Activated CD4-positive, alpha-beta T cell treated with anti-CD3 and anti-CD28 coated beads, Interleukin-2, amount 50 U/mL, for 4 hours (primary cell): ENCODE results near the gene SLC7A9.
"Not testable (repeated sequence)": the region's sequence is repeated elsewhere in the genome, so short reads cannot be mapped to it uniquely, and the experiment has no call there.

Source experiments
- DNase-seq, 2 experiments: peaks; one replicate each; pipeline ENCODE4 v3.0.0-alpha.2; 2020

SLC7A9 gene

GRCh38 chr19:32880622-32881021 lies 11.1 kb upstream of the SLC7A9 start:
- no peak for DNase-seq

- no peak for DNase-seq
These were observed 10.2 kb upstream of the SLC7A9 start for GRCh38 chr19:32879741-32880140.

DNA sequence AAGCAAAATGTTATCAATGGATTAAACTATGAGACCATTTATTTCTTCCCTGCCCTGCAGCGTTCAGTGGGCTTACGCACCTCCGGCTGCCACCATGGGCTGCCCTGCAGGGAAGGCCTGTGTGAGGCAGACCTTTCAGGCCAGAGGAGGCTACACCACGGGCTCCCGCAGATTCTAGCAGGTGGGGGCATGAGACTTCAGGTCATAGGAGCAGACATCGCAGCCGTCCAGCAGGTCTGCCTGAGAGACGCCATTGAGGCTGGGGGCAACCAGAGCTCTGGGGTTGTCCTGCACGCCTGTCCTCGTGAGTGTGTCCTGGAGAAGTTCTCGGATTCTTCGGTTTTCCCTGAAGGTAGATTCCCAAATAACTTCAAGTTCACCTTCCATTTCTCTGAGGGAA lies 9.4 kb upstream of the SLC7A9 start:
- DNase-seq, result no peak

- no peak for DNase-seq
These were observed 8.6 kb upstream of the SLC7A9 start for GRCh38 chr19:32877977-32878745.

DNA sequence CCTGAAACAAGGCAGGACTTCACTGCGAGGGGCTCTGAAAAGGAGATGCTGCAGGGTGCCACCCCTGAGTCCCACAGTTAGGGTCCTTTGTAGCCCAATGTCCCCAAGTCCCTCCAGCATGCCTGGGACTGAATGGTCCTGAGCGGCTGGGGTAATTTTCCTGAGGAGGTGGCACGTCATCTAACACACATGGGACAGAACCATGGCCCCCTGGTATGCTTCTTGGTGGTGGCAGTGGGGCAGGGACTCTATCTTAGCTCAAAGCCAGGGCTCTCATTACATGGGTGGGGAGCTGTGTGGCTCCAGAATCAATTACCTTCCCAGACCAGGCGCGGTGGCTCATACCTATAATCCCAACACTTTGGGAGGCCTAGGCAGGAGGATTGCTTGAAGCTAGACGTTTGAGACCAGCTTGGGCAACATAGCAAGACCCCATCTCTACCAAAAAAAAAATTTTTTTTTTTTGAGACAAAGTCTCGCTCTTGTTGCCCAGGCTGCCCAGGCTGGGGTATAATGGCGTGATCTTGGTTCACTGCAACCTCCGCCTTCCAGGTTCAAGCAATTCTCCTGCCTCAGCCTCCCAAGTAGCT lies 7.9 kb upstream of the SLC7A9 start:
- DNase-seq, result no peak

DNA sequence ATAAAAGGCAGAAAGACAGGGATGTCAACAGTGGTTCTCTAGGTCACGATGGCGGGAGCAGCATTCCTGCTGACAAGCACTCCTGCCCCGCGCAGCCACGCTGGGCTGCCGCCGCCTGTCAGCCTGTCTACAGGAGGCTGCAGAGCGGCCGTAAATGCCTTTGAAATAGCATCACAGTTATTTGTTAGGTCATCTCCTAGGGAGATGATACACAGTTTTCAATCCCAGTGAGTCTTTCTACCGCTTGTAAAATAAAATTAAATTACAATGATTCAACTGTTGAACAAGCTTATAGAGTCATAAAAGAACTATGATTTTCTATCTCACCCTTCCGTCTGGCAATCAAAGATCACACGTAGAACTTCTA lies 7.3 kb upstream of the SLC7A9 start:
- no peak for DNase-seq

- no peak for DNase-seq
These were observed 6.8 kb upstream of the SLC7A9 start for GRCh38 chr19:32876236-32876918.

GRCh38 chr19:32875428-32875827 lies 5.9 kb upstream of the SLC7A9 start:
- DNase-seq, result no peak

DNA sequence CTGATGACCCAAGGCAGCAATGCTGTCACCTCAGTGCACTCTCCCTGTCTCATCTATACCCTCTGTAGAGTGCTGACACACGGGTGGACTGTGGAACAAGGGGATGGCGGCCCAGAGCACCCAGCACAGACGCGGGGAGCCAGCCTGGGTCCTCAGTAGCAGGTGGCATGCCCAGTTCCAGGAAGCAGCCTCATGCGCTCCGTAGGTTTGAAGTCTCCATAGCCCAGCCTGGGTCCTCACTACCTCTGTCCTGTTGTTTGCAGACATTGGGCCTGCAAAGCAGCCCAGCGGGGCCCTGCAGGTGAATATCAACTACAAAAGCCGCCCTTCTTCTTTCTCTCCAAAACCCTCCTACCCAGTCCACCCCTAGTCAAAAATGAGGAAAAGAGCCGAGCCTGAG lies 5.0 kb upstream of the SLC7A9 start:
- no peak for DNase-seq

GRCh38 chr19:32873247-32873959 lies 3.8 kb upstream of the SLC7A9 start:
- DNase-seq, result no peak

GRCh38 chr19:32872391-32872790 lies 2.8 kb upstream of the SLC7A9 start:
- DNase-seq, result no peak

DNA sequence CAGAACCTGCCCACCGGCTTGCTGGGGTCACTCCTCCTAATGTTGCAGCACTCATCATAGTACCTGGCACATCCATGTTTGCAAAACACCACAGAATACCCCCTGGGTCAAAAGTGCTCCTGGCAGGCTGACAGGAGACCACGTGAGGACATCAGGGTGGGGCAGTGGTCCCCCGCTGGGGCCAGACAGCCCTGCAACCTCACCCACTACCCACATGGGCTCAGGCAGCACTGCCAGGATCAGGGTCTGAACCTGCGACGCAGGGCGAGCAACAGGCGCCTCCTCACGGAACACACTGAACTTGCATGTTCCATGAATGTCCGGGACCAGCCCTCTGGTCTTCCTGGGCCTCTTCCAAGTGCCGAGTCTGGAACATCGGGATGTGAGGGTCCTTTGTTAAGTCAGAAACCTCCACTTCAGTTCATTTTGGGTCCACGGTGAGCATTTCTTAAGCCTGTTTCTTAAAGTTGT lies 1.4 kb upstream of the SLC7A9 start:
- no peak for DNase-seq

GRCh38 chr19:32869966-32870573 lies 503 bp upstream of the SLC7A9 start:
- no peak for DNase-seq

DNA sequence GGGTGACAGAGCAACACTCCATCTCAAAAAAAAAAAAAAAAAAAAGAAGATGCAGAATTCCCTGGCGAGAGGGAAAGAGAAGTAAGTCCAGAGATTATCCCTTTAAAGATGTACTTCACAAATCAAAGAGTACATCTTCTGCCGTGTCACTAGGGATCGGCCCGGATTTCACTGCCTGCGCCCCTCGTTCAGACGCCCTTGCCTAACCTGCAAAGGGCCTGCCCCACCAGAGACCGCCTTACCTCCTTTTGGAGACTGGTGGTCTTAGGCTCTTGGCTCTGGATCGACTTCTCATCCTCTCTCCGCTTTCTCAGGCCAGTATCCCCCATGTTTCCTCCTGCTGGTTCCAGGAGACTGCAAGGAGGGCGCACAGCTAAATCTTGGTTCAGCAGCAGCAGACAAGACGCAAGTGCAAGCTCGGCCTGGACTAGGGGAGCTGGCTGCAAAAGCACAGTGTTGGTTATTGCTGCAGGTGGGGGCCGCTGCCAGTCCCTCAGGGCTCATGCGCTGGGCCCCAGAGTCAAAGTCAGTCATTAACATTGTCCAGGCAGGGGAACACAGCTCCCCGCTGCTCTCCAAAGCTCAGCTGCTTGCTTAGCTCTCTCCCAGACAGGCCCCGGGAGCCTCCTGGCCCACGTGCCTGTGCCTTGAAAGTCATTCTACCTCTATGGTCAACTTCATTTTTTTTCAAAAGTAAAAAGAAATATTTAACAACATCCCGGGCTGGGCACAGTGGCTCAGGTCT lies 1.2 kb downstream of the SLC7A9 start:
- no peak for DNase-seq

- not testable (repeated sequence) for DNase-seq
These were observed 2.1 kb downstream of the SLC7A9 start for GRCh38 chr19:32867436-32867835.

- no peak for DNase-seq
These were observed 2.9 kb downstream of the SLC7A9 start for GRCh38 chr19:32866564-32867265.

GRCh38 chr19:32866061-32866460 lies 3.5 kb downstream of the SLC7A9 start:
- DNase-seq, result no peak

DNA sequence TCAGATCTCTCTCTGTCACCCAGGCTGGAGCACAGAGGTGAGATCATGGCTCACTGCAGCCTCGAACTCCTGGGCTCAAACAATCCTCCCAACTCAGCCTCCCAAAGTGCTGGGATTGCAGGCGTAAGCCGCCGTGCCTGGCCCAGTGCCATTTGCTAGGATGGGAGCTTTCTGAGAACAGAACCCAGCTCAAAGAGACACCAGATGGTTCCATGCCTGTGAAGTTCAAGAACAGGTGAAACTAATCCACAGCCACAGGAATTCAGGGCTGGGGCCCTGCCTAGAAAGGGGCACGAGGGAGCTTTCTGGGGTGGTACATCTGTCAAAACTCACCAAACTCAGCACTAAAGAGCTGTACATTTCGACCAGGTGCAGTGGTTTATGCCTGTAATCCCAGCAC lies 4.2 kb downstream of the SLC7A9 start:
- no peak for DNase-seq

- DNase-seq, result no peak
These were observed 5.1 kb downstream of the SLC7A9 start for GRCh38 chr19:32864318-32865007.

DNA sequence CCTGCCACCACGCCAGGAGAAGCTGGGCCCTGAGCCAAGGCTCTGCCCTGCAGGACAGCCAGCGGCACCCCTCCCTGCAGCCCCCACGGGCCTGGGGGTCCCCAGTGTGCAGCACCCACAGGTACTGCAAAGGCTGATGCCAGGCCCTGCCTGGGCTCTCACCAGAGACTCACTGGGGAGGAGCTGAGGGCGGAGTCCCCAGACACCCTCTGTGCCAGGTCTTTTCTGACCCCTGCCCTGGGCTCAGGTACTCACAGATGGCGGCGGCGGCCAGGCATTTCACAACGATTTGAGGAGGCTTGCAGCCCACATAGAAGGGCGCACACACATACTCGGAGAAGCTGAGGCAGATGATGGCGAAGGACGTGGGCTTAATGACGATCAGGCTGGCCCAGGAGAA lies 5.7 kb downstream of the SLC7A9 start:
- DNase-seq, result no peak

GRCh38 chr19:32863301-32863700 lies 6.3 kb downstream of the SLC7A9 start:
- DNase-seq, result no peak
